HFFc6 (cell line): ENCODE results near the gene NPY5R. TPM values are rescaled to one million over a fixed set of nuclear protein-coding genes. Genes with fewer than 3 reads are reported as not detected.

Experiments
- DNase-seq: peaks from one replicate; pipeline ENCODE4 v3.0.0-alpha.2; 2018
- H3K27ac Mint-ChIP-seq: 2 replicates; pipeline ENCODE4 v1.8.0; 2020; ENCODE audit warnings: mild to moderate bottlenecking, mixed read lengths
- H3K27me3 Mint-ChIP-seq: 2 replicates; pipeline ENCODE4 v1.8.0; 2021; ENCODE audit warnings: mild to moderate bottlenecking, moderate library complexity, mixed read lengths; ENCODE audit not compliant: insufficient read depth
- H3K36me3 Mint-ChIP-seq: 2 replicates; pipeline ENCODE4 v1.8.0; 2021; ENCODE audit warnings: low read depth, mixed read lengths
- H3K4me1 Mint-ChIP-seq: 2 replicates; pipeline ENCODE4 v1.8.0; 2020; ENCODE audit warnings: low read depth, mixed read lengths
- H3K4me3 Mint-ChIP-seq: 2 replicates; pipeline ENCODE4 v1.8.0; 2020; ENCODE audit warnings: mild to moderate bottlenecking, moderate library complexity, mixed read lengths
- H3K9me3 Mint-ChIP-seq: 2 replicates; pipeline ENCODE4 v1.8.0; 2020; ENCODE audit warnings: mild to moderate bottlenecking, mixed read lengths
- long read RNA-seq: library from polyadenylated mRNA; unstranded; transcript quantifications from one replicate; pipeline ENCODE4 v2.0.0, GENCODE V29; 2019
- total RNA-seq, 6 experiments: library from RNA; stranded (reverse); fragmentation: NEBNext Ultra II Directional; extraction: Animal tissue kit (Norgen Biotek cat#: 25700); gene quantifications; 2 replicates in 1 of 6; 3 replicates in 5 of 6; pipeline ENCODE4 v1.2.3, GENCODE V29; 2021
- TF ChIP-seq, protein P1 (sequence below): fragments of 200-600 bp; sonication (generic); IDR thresholded peaks from 2 replicates; pipeline ENCODE4 v1.5.0; 2021; ENCODE audit warnings: antibody characterized with exemption, mild to moderate bottlenecking

The NPY5R gene
- not detected for total RNA-seq
- long read RNA-seq = 0 reads

GRCh38 chr4:163343604-163344146 lies at the start of gene NPY5R:
TSS of gene NPY5R (plus strand) at chr4:163343892. CDS start at chr4:163350274, 6,382 bp downstream.
- no peak for DNase-seq
- H3K4me3 Mint-ChIP-seq = no peak within 1 kb of the TSS
- no peaks in the 10 kb centered on the region for H3K4me1 Mint-ChIP-seq
- H3K36me3 Mint-ChIP-seq = no peaks in the 10 kb centered on the region
- H3K9me3 Mint-ChIP-seq = no peaks in the 10 kb centered on the region
- peaks cover 3% of the 10 kb centered on the region for H3K27me3 Mint-ChIP-seq
- TF ChIP-seq, protein P1, sequence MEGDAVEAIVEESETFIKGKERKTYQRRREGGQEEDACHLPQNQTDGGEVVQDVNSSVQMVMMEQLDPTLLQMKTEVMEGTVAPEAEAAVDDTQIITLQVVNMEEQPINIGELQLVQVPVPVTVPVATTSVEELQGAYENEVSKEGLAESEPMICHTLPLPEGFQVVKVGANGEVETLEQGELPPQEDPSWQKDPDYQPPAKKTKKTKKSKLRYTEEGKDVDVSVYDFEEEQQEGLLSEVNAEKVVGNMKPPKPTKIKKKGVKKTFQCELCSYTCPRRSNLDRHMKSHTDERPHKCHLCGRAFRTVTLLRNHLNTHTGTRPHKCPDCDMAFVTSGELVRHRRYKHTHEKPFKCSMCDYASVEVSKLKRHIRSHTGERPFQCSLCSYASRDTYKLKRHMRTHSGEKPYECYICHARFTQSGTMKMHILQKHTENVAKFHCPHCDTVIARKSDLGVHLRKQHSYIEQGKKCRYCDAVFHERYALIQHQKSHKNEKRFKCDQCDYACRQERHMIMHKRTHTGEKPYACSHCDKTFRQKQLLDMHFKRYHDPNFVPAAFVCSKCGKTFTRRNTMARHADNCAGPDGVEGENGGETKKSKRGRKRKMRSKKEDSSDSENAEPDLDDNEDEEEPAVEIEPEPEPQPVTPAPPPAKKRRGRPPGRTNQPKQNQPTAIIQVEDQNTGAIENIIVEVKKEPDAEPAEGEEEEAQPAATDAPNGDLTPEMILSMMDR = no peak
- H3K27ac Mint-ChIP-seq = no peak within 1 kb of the TSS

GRCh38 chr4:163295138-163295537 lies 48.6 kb upstream of the NPY5R start:
- no peak for DNase-seq
- H3K36me3 Mint-ChIP-seq = no peaks in the 10 kb centered on the region
- H3K4me1 Mint-ChIP-seq = no peaks in the 10 kb centered on the region
- H3K27me3 Mint-ChIP-seq = no peaks in the 10 kb centered on the region
- H3K4me3 Mint-ChIP-seq = no peak overlapping the region
- H3K9me3 Mint-ChIP-seq = peaks cover 13% of the 10 kb centered on the region
- no peak overlapping the region for H3K27ac Mint-ChIP-seq
- TF ChIP-seq, protein P1 = no peak

DNA sequence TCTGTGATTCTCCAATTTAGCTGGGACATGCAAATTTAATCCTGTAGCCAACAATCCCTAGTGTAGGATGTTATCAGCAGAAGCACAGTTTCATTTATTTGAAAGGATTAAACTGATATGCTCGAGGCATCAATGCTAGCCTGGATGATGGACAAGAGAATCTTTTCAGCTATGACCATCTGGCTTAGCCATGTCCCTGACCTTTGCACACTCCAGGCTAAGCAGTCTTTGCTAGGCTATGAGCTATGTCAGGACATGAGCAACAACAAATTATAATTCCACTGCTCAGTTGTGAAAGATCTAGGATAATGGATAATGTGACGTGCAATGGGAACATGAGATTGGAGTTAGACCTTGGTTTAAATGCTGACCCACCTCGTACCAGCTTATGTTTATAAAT lies 43.2 kb upstream of the NPY5R start:
- Mint-ChIP-seq H3K4me3 (no peak overlapping the region), H3K36me3 (no peaks in the 10 kb centered on the region), H3K27me3 (no peaks in the 10 kb centered on the region), H3K4me1 (no peaks in the 10 kb centered on the region), H3K27ac (no peak overlapping the region), H3K9me3 (peaks cover 4% of the 10 kb centered on the region; the same call in 1 of the 2 replicates)
- DNase-seq = no peak
- TF ChIP-seq, protein P1 = no peak

DNA sequence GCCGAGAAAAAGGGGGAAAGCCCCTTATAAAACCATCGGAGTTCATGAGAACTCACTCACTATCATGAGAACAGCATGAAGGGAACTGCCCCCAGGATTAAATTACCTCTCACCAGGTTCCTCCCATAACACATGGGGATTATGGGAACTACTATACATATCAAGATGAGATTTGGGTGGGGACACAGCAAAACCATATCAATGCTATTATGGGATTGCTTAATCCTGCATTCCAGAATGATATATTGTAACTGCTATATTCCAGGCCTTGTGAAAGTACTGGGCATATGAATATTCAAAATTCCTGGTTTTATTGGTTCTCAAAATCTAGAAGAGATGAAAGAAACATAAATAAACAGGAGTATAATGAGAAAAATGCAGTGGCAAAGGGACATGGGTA lies 40.6 kb upstream of the NPY5R start:
- Mint-ChIP-seq H3K4me3 (no peak overlapping the region), H3K9me3 (peaks cover 4% of the 10 kb centered on the region; the same call in 1 of the 2 replicates), H3K27ac (no peak overlapping the region), H3K36me3 (no peaks in the 10 kb centered on the region), H3K4me1 (no peaks in the 10 kb centered on the region), H3K27me3 (no peaks in the 10 kb centered on the region; the same call in 1 of the 2 replicates)
- no peak for DNase-seq
- TF ChIP-seq, protein P1 = no peak

DNA sequence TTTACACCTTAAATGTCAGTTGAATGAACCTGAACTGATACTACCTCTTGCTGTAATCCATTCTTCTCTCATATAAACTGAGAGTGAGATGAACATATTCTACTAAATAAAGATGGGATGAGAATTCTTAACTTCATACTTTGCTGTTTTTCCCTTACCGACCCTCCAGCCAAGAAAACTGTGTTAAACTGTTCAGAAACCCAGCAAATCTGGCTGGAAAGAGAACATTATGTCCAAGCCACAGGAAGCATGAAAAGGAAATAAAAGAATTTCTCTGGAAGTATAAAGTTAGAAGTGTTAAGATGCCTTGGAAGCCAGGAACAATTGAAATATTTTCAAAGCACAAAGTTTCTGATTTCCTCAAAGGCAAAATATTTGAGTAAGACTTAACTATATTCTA lies 34.2 kb upstream of the NPY5R start:
- TF ChIP-seq, protein P1 = no peak
- no peak for DNase-seq
- Mint-ChIP-seq H3K4me3 (no peak overlapping the region), H3K4me1 (no peaks in the 10 kb centered on the region), H3K27ac (no peak overlapping the region), H3K36me3 (no peaks in the 10 kb centered on the region), H3K9me3 (peaks cover 5% of the 10 kb centered on the region; the same call in 1 of the 2 replicates), H3K27me3 (no peaks in the 10 kb centered on the region; the same call in 1 of the 2 replicates)
